SK-N-SH (cell line): ENCODE results near the gene SENP1.

Source experiments
- ELF1 ChIP-seq: IDR thresholded peaks from 2 replicates; pipeline ENCODE4 v1.4.0; 2012
- FOXM1 ChIP-seq: IDR thresholded peaks from 2 replicates; pipeline ENCODE4 v1.4.0; 2012; ENCODE audit warnings: low read depth, mild to moderate bottlenecking
- USF2 ChIP-seq: fragments of 150-350 bp; IDR thresholded peaks from 2 replicates; pipeline ENCODE4 v1.6.1; 2017; ENCODE audit warnings: antibody characterized with exemption, low read length, low read depth, borderline replicate concordance

- TF ChIP-seq USF2: no peak
- TF ChIP-seq ELF1: no peak
- TF ChIP-seq FOXM1: no peak
These were observed 59.8 kb downstream of the SENP1 start for GRCh38 chr12:48045965-48046518.
